ENCODE data around the gene LMO3. TPM values are rescaled to one million over a fixed set of nuclear protein-coding genes. Genes with fewer than 3 reads are reported as not detected.
"Not testable (repeated sequence)": the region's sequence is repeated elsewhere in the genome, so short reads cannot be mapped to it uniquely, and the experiment has no call there.

Gene LMO3
- total RNA-seq, 1 donor from 2014 or later = not detected

- TF ChIP-seq CTCF (conservative IDR thresholded peaks at IDR 0.05; ENCODE audit: low read depth, low read length) = no peak
- DNase-seq (ENCODE audit: low read depth) = no peak
- no peak overlapping the region for H3K4me3 ChIP-seq (ENCODE audit: low read depth, low read length)
Measured at GRCh38 chr12:16562435-16562834, 43.5 kb downstream of the LMO3 start.

- no peak for DNase-seq (ENCODE audit: low read depth)
- H3K4me3 ChIP-seq (ENCODE audit: low read depth, low read length) = no peak overlapping the region
- TF ChIP-seq CTCF (conservative IDR thresholded peaks at IDR 0.05; ENCODE audit: low read depth, low read length) = no peak
Measured at GRCh38 chr12:16560273-16560672, 45.7 kb downstream of the LMO3 start.

DNA sequence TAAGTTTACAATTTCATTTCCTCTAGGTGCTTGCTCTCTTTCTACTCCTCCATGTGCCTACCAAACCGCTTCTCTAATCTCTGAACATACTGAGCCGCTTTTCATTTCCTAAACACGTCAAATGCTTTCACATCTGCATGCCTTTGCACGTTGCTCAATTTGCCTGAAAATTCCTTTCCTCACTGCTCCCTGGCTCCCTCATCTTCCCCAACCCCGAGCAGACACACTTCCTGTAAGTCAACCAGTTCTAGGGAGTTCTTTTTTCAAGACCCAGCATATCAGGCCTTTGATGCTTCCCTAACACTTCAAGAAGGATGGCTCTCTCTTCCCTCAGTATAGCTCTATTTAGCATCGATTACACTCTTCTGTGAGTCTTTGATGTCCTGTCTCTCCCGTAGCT, 50.3 kb downstream of the LMO3 start:
- DNase-seq (ENCODE audit: low read depth) = no peak
- no peak overlapping the region for H3K4me3 ChIP-seq (ENCODE audit: low read depth, low read length)
- TF ChIP-seq CTCF (conservative IDR thresholded peaks at IDR 0.05; ENCODE audit: low read depth, low read length) = no peak

- TF ChIP-seq CTCF (conservative IDR thresholded peaks at IDR 0.05; ENCODE audit: low read depth, low read length) = no peak
- no peak for DNase-seq (ENCODE audit: low read depth)
- H3K4me3 ChIP-seq (ENCODE audit: low read depth, low read length) = no peak overlapping the region
Measured at GRCh38 chr12:16553457-16553856, 52.5 kb downstream of the LMO3 start.

GRCh38 chr12:16552301-16552700, 53.7 kb downstream of the LMO3 start:
- DNase-seq (ENCODE audit: low read depth) = no peak
- H3K4me3 ChIP-seq (ENCODE audit: low read depth, low read length) = no peak overlapping the region
- TF ChIP-seq CTCF (conservative IDR thresholded peaks at IDR 0.05; ENCODE audit: low read depth, low read length) = no peak

DNA sequence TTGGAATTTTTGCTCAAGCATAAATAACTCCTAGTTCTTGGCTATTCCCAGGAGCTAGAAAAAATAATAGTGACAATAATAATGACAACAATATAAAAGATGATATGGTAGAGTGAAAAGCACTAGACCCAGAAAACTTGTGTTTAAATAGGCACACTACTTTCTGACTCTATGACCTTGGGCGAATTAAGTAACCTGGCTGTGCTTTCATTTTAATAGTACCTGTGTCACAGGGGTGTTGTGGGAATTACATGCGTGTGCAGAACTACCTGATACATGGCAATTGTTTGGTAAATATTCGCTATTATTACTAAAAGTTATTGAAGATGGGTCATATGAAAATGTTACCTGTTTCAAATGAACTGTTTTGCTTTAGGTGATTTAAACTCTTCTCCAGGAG, 60.1 kb downstream of the LMO3 start:
- no peak for DNase-seq (ENCODE audit: low read depth)
- TF ChIP-seq CTCF (conservative IDR thresholded peaks at IDR 0.05; ENCODE audit: low read depth, low read length) = no peak
- no peak overlapping the region for H3K4me3 ChIP-seq (ENCODE audit: low read depth, low read length)

DNA sequence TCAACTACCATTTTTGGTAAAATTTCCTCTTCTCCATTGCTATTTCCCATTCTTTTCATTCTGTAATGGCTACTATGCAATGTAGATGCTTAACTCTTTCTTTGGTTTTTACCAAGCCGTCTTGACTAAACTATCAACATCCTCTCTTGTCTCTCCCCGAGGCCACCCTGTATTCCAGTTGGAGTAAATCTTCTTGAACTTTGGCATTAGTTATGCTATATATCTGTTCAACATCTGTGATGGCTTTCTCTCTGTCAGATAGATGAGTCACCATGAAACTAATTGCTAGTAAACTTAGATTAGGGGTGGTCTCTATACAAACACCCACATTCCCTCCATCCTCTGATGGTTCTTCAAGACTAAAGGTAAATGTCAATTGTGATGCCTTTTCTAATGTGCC, 63.4 kb downstream of the LMO3 start:
- no peak overlapping the region for H3K4me3 ChIP-seq (ENCODE audit: low read depth, low read length)
- no peak for DNase-seq (ENCODE audit: low read depth)
- no peak for TF ChIP-seq CTCF (conservative IDR thresholded peaks at IDR 0.05; ENCODE audit: low read depth, low read length)

DNA sequence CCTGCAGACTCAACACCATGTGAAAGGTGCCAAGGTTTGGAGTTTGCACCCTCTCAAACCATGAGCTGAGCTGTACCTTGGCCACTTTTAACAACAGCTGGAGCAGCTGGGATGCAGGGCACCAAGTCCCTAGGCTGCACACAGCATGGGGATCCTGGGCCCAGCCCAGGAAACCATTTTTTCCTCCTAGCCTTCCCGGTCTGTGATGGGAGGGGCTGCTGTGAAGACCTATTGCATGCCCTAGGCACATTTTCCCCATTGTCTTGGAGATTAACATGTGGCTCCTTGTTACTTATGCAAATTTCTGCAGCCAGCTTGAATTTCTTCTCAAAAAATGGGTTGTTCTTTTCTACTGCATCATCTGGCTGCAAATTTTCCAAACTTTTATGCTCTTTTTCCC, 68.3 kb downstream of the LMO3 start:
- H3K4me3 ChIP-seq (ENCODE audit: low read depth, low read length); DNase-seq (ENCODE audit: low read depth): not testable (repeated sequence)
